ENCODE data around the gene TEDDM1.
A peak's percentile ranks its signal among the peaks of the same experiment; 100 is the strongest.

The TEDDM1 gene

DNA sequence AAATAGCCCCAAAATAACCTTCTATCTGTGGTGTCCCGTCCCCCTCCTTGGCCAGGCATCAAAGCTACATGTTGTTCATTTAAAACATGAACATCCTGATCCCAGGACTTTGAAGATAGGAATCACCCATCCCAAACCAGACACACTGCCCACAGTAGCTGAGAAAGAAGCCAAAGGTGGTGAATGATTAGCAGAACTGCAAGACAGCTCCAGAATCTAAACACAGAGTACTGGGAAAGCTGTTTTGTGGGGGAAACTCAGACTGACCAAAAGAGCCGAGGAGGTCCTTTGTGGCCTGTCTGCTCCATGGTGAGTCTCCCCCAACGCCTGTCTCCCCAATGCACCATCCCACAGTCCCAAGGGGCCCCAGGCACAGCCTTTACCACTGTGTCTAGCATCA is 7.3 kb upstream of the TEDDM1 start:
- no peak for DNase-seq (ENCODE audit: low read depth, low spot score)

DNA sequence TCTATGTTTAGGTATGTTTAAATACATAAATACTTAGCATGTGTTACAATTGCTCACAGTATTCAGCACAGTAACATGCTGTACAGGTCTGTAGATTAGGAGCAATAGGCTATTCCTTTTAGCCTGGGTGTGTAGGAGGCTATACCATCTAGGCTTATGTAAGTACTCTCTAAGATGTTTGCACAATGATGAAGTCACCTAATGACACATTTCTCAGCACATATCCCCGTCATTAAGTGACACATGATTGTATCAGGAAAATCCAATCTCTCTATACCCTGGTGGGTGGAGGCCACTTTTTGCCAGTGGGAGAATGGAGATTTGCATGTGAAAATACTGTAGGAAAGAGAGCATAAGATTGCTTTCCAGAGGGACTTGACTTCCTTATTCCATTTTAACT is 5.5 kb upstream of the TEDDM1 start:
- DNase-seq (ENCODE audit: low read depth, low spot score) = no peak

- DNase-seq (ENCODE audit: low read depth, low spot score) = no peak
These were observed 5.1 kb upstream of the TEDDM1 start for GRCh38 chr1:182405578-182405977.

GRCh38 chr1:182404781-182405180 is 4.3 kb upstream of the TEDDM1 start:
- DNase-seq (ENCODE audit: low read depth, low spot score) = no peak

DNA sequence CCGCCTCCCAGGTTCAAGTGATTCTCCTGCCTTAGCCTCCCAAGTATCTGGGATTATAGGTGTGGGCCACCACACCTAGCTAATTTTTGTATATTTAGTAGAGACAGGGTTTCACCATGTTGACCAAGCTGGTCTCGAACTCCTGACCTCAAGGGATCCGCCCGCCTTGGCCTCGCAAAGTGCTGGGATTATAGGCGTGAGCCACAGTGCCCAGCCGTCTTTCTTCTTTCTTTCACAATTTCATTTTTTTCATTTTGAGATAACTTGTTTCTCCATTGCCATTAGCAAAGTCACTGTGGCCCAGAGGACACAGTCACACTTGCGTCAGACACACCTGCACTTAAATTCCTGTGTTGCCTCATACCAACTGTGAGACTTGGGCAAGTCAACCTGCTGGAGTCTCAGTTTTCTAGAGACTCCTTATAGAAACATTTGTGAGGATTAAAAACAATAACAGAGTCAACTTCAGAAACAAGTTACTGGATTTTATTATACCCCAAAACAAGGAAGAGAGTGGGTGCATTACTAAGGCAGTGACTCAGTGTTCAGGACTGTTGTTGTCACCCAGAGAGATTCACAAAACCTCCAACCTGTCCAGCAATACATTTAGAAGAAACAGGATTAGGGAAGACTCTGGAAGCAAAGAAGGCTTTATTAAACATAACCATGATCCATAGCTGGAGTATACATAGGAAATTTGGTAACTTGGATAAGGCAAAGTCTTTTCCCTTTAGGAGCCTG is 2.6 kb downstream of the TEDDM1 start:
- DNase-seq (ENCODE audit: low read depth, low spot score) = no peak

GRCh38 chr1:182395906-182396305 is 4.6 kb downstream of the TEDDM1 start:
- no peak for DNase-seq (ENCODE audit: low read depth, low spot score)

- DNase-seq (ENCODE audit: low read depth, low spot score) = no peak
These were observed 6.3 kb downstream of the TEDDM1 start for GRCh38 chr1:182394055-182394775.

- no peak for DNase-seq (ENCODE audit: low read depth, low spot score)
These were observed 8.1 kb downstream of the TEDDM1 start for GRCh38 chr1:182392050-182393028.

DNA sequence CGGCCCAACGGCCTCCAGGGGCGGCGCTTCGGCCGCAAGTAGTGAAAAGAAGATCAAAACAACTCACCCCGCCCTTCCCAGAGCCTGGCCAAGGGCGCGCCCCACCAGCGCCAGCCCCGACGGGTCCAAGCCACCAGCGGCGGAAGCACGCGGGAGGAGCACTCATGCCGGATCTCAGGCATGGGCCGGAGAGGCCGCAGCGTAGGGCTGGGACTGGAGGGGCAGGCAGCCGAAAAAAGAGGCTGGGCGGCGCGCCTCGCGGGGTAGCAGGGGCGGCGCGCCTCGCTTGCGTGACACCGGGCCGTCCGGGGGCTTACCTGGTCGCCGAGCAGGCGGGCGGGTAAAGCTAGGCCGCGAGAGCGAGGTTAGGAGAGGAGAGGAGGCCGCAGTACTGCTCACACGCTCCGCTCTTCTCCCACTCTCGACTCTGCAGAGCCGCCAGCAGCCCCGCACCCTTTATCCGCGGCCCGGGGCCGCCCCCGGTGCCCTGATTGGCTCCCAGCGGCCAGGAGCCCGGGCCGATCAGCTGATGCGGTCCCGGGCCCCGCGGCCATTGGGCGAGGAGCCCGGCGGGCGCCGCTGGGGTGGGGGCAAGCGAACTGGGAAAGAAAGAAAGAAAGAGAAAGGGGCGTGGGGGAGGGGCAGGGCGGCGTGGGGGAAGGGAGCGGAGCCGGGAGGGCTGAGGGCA is 9.0 kb downstream of the TEDDM1 start, which contains the start of gene GLUL:
GLUL (minus strand) TSS at position 429 of the 688 bp plus-strand sequence. CDS start 3,053 bp downstream, outside the sequence.
- DNase-seq (ENCODE audit: low read depth, low spot score) = peak; percentile 66

- DNase-seq (ENCODE audit: low read depth, low spot score) = no peak
These were observed 9.5 kb downstream of the TEDDM1 start for GRCh38 chr1:182391028-182391361.

DNA sequence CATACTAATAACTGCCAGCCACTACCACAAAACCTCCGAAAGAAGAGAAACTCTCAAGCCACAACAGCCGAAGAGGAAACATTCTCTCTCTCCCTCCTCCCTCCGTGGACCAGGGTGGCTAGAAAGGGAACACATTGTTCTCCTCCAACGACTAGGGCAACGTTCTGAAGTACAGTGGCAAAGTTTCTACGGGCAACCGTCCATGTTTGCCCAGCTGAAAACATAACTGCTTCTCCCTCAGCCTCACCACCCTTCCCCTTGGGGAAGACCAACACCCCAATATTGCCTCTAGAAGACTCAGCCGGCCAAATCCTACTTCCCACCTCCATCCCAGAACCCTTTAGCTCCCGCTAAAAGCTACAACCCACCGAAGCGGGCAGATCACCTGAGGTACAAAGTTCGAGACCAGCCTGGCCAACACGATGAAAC is 10.8 kb downstream of the TEDDM1 start:
- no peak for DNase-seq (ENCODE audit: low read depth, low spot score)

- no peak for DNase-seq (ENCODE audit: low read depth, low spot score)
These were observed 11.9 kb downstream of the TEDDM1 start for GRCh38 chr1:182388392-182389134.

DNA sequence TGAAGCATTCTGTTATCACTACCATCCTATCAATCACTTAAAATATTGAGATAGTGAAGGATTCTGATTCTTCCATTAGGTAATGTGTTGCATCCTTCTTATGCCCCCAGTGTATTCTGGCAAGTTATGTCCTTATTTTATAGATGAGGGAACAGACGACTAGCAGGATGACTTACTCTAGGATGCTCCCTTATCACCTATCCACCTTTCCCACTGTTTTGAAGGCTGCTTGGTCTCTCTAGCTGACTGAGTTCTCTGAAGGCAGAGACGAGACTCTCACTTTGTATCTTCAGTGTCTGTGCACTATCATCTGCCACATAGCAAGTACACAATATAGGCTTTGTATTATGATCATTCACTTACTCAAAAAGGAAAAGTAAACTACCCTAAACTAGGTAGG is 12.9 kb downstream of the TEDDM1 start:
- DNase-seq (ENCODE audit: low read depth, low spot score) = no peak

DNA sequence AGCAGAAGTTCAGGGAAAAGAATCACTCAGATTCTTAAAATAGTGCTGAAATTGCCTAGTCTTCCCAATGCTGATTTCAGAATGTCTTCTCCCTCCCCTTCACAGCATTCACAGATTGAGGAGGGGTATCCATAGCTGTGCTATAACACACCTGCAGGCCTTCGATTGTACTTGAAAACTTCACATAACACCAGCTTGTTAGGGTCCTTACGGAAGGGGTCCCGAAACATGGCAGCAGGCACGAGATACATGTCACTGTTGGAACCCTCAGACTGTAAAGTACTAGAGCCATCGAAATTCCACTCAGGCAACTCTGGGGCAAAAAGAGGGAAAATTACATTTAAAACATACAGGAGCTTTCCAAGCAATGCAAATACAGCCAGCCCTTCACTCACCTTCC is 13.5 kb downstream of the TEDDM1 start:
- DNase-seq (ENCODE audit: low read depth, low spot score) = no peak

GRCh38 chr1:182385885-182386853 is 14.3 kb downstream of the TEDDM1 start:
- no peak for DNase-seq (ENCODE audit: low read depth, low spot score)

GRCh38 chr1:182384387-182384960 is 16.0 kb downstream of the TEDDM1 start:
- DNase-seq (ENCODE audit: low read depth, low spot score) = no peak

GRCh38 chr1:182383934-182384333 is 16.5 kb downstream of the TEDDM1 start:
- no peak for DNase-seq (ENCODE audit: low read depth, low spot score)

GRCh38 chr1:182383037-182383661 is 17.3 kb downstream of the TEDDM1 start:
- DNase-seq (ENCODE audit: low read depth, low spot score) = no peak

All from smooth muscle cell of the brain vasculature (primary cell).